HepG2 (cell line): ENCODE measurements around the gene SIRT7. TPM values are rescaled to one million over a fixed set of nuclear protein-coding genes. Genes with fewer than 3 reads are reported as not detected.
A peak's percentile ranks its signal among the peaks of the same experiment; 100 is the strongest.

Experiments
- ATAC-seq: fragments of 200-7000 bp; cut with Tn5 transposase; 3 replicates; pipeline ENCODE4 v1.9.1; 2020; ENCODE audit warnings: mild to moderate bottlenecking, moderate library complexity
- BruUV-seq: library from RNA; stranded (reverse); fragments of 400-500 nt; replicated peaks from 2 replicates; lab custom pipeline; 2021; lab: Mats Ljungman, UMichigan
- CTCF ChIA-PET: fragments of 300-600 bp; formaldehyde crosslinking; extraction: SDS; loops from one replicate; lab custom pipeline; 2021; ENCODE audit warnings: low total read pairs, inconsistent platforms, low intra/inter-chr PET ratio; lab: Yijun Ruan, JAX
- POLR2A ChIA-PET: fragments of 350-600 bp; sonication (Branson Sonifier 250); formaldehyde crosslinking; loops from one replicate; lab custom pipeline; 2020; ENCODE audit warnings: antibody characterized with exemption, inconsistent platforms; lab: Yijun Ruan, JAX
- DNase-seq: peaks from one replicate; pipeline ENCODE4 v3.0.0-alpha.2; 2015; ENCODE audit warnings: low spot score
- FAIRE-seq: peaks from 3 replicates; lab custom pipeline; 2011; peaks lifted over from hg19 to GRCh38; lab: Jason Lieb, UNC
- H2AFZ ChIP-seq: one replicate; pipeline ENCODE4 v1.6.1; 2011; ENCODE audit warnings: low read length, inconsistent platforms
- H3K27ac ChIP-seq: fragments of 300-600 bp; 3 replicates; pipeline ENCODE4 v1.8.0; 2011; ENCODE audit warnings: mixed run types, mild to moderate bottlenecking, mixed read lengths, low read length, inconsistent platforms; ENCODE audit not compliant: insufficient read depth; ENCODE audit errors: extremely low read length
- H3K27me3 ChIP-seq, 2 experiments: fragments of 200-600 bp in 1 of 2; 2 replicates in 1 of 2; 3 replicates in 1 of 2; pipeline versions ENCODE4 v1.6.0 to v1.8.0; 2011; ENCODE audit warnings: low read length in 2 of 2, mild to moderate bottlenecking in 2 of 2, moderate library complexity in 2 of 2, inconsistent platforms in 1 of 2; ENCODE audit not compliant: insufficient read depth in 2 of 2, control insufficient read depth in 1 of 2
- H3K36me3 ChIP-seq, 2 experiments: fragments of 200-600 bp in 1 of 2; replicated peaks in 1 of 2; 2 replicates in 1 of 2; 3 replicates in 1 of 2; pipeline versions ENCODE4 v1.5.1 to v1.8.0; 2011; ENCODE audit warnings: low read length in 2 of 2, inconsistent platforms in 1 of 2; ENCODE audit not compliant: insufficient read depth in 2 of 2, control insufficient read depth in 1 of 2
- H3K4me1 ChIP-seq: 2 replicates; pipeline ENCODE4 v1.5.1; 2012; ENCODE audit warnings: low read length, inconsistent platforms; ENCODE audit not compliant: insufficient read depth
- H3K4me2 ChIP-seq: 2 replicates; pipeline ENCODE4 v1.6.0; 2011; ENCODE audit warnings: low read depth, low read length, inconsistent platforms
- H3K4me3 ChIP-seq, 3 experiments: fragments of 200-600 bp in 1 of 3; sonication (generic), shearing (Covaris generic) in 1 of 3; replicated peaks in 1 of 3; 2 replicates each; pipeline ENCODE4 v1.5.1; 2011 to 2016; ENCODE audit warnings: low read length in 3 of 3, inconsistent platforms in 2 of 3, low read depth in 2 of 3, mild to moderate bottlenecking in 2 of 3, control low read depth in 1 of 3, mixed read lengths in 1 of 3; ENCODE audit not compliant: insufficient read depth in 1 of 3
- H3K79me2 ChIP-seq: one replicate; pipeline ENCODE4 v1.6.1; 2011; ENCODE audit warnings: low read length, inconsistent platforms; ENCODE audit not compliant: insufficient read depth
- H3K9ac ChIP-seq: 2 replicates; pipeline ENCODE4 v1.6.0; 2011; ENCODE audit warnings: mild to moderate bottlenecking, low read depth, low read length, inconsistent platforms; ENCODE audit not compliant: insufficient read depth
- H3K9me3 ChIP-seq: 2 replicates; pipeline ENCODE4 v1.5.1; 2012; ENCODE audit warnings: mild to moderate bottlenecking, low read length
- H4K20me1 ChIP-seq: 2 replicates; pipeline ENCODE4 v1.6.0; 2011; ENCODE audit warnings: inconsistent platforms, mild to moderate bottlenecking, low read length, moderate library complexity; ENCODE audit not compliant: insufficient read depth
- BHLHE40 ChIP-seq: IDR thresholded peaks from 2 replicates; pipeline ENCODE4 v1.6.1; 2011; ENCODE audit warnings: low read length, improper control_type of control experiment
- MAX ChIP-seq: IDR thresholded peaks from 2 replicates; pipeline ENCODE4 v1.6.1; 2012; ENCODE audit warnings: inconsistent platforms
- NRL ChIP-seq: sonication (generic); formaldehyde crosslinking; IDR thresholded peaks from 2 replicates; pipeline ENCODE4 v1.5.0; 2020; ENCODE audit warnings: missing genetic modification reagents, mild to moderate bottlenecking, moderate library complexity, borderline replicate concordance
- SMARCE1 ChIP-seq: fragments of 450-650 bp; IDR thresholded peaks from 2 replicates; pipeline ENCODE4 v1.6.1; 2017; ENCODE audit warnings: borderline replicate concordance
- SMYD3 ChIP-seq: sonication (generic); formaldehyde crosslinking; IDR thresholded peaks from 2 replicates; pipeline ENCODE4 v1.8.1; 2023; ENCODE audit warnings: mild to moderate bottlenecking, missing genetic modification reagents
- SOX6 ChIP-seq, 2 experiments: fragments of 450-650 bp in 1 of 2; sonication (generic) in 1 of 2; formaldehyde crosslinking in 1 of 2; IDR thresholded peaks; 2 replicates each; pipeline versions ENCODE4 v1.4.0 to v1.6.1; 2017 to 2020; ENCODE audit warnings: antibody characterized with exemption in 1 of 2, mild to moderate bottlenecking in 1 of 2, missing genetic modification reagents in 1 of 2
- ZNF687 ChIP-seq: sonication (generic); formaldehyde crosslinking; IDR thresholded peaks from 2 replicates; pipeline ENCODE4 v1.5.1; 2020; ENCODE audit warnings: mild to moderate bottlenecking, missing genetic modification reagents, moderate library complexity
- ZNF841 ChIP-seq: sonication (generic); formaldehyde crosslinking; IDR thresholded peaks from 2 replicates; pipeline ENCODE4 v1.8.1; 2023; ENCODE audit warnings: missing genetic modification reagents, borderline replicate concordance
- ZSCAN21 ChIP-seq: sonication (generic); formaldehyde crosslinking; IDR thresholded peaks from 2 replicates; pipeline ENCODE4 v1.8.0; 2022; ENCODE audit warnings: mild to moderate bottlenecking, missing genetic modification reagents, moderate library complexity, borderline replicate concordance
- WGBS: methylation state at CpG from one replicate; pipeline ENCODE4 v1.1.6; 2017; ENCODE audit warnings: low lambda C conversion rate; 5-methylcytosine and 5-hydroxymethylcytosine counted together
- in situ Hi-C: cut with HindIII; loops from 2 replicates; pipeline ENCODE4 v1.10.0; 2017; ENCODE audit warnings: low pct_unique_long_range_greater_than_20kb; ENCODE audit not compliant: extremely low pct_ligation_motif_present
- intact Hi-C: fragments of 100-400 bp; cut with micrococcal nuclease; formaldehyde crosslinking; loops from one replicate; pipeline ENCODE4 v1.10.0; 2022; ENCODE audit not compliant: unreplicated experiment
- polyA plus RNA-seq, 8 experiments: library from polyadenylated mRNA; depleted of rRNA in 3 of 8; stranded (reverse) in 7 of 8; unstranded in 1 of 8; fragments of >200 nt; fragmentation: Illumina TruSeq in 4 of 8; extraction: Trizol in 4 of 8; gene quantifications; 2 replicates each; pipeline versions ENCODE4 v1.2.1 to v1.2.3, GENCODE V29; 2011 to 2016; ENCODE audit warnings: low read depth in 4 of 8, missing spikeins in 1 of 8, mixed read lengths in 1 of 8; ENCODE audit not compliant: insufficient read depth in 1 of 8
- total RNA-seq, 5 experiments: library from RNA; depleted of rRNA; stranded (reverse); fragments of >200 nt; fragmentation: Illumina TruSeq; extraction: Trizol; gene quantifications; 2 replicates each; pipeline ENCODE4 v1.2.3, GENCODE V29; 2016; ENCODE audit warnings: low read depth in 1 of 5
- TF ChIP-seq, protein P1 (sequence below): sonication (generic); formaldehyde crosslinking; IDR thresholded peaks from 2 replicates; pipeline ENCODE4 v1.4.0; 2020; ENCODE audit warnings: missing genetic modification reagents, borderline replicate concordance

The SIRT7 gene
- total and polyA plus RNA-seq, 2 of the 13 experiments (the other 11 are each of a cell fraction or from before 2014, with no cell fraction given), result 8.3 to 24.8 TPM

DNA sequence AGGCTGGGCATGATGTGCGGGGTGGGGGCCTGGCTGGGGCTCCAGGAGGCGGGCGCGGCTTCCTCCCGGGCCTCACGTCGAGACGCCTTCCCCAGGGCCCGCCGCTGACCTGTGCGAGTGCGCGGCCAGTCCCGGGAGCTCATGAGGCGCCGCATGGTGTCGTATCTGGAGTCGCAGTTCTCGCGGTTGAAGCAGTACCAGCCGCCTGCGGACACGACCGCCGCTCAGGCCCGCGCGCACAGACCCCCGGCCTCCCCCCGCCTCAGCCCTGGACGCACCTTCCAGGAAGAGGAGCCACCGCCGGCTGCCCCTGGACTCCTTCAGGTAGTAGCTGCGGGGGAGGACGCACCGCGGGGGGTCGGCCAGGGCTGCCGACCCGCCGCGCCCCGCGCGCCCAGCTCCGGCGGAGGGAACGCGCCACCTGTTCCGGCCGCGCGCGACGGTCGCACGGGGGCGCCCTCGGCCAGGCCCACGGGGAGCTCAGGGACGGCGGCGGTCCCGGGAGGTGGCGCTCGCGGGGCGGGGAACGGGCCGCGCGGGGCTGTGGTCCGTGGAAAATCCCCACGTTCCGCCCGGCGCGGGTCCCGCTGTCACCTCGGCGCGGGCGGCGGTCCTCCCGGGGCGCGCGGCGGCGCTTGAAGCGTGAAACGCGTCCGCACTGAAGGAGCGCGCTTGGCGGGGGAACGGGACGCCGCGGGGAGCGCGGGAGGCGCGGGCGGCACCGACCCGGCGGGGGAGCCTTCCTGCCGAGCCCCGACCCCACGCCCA, 41.6 kb upstream of the SIRT7 start (continued):
- peak; percentile 60; the same call in 1 of the 2 replicates for TF ChIP-seq ZNF841 (CRISPR knock-in tag)
- TF ChIP-seq, protein P1, sequence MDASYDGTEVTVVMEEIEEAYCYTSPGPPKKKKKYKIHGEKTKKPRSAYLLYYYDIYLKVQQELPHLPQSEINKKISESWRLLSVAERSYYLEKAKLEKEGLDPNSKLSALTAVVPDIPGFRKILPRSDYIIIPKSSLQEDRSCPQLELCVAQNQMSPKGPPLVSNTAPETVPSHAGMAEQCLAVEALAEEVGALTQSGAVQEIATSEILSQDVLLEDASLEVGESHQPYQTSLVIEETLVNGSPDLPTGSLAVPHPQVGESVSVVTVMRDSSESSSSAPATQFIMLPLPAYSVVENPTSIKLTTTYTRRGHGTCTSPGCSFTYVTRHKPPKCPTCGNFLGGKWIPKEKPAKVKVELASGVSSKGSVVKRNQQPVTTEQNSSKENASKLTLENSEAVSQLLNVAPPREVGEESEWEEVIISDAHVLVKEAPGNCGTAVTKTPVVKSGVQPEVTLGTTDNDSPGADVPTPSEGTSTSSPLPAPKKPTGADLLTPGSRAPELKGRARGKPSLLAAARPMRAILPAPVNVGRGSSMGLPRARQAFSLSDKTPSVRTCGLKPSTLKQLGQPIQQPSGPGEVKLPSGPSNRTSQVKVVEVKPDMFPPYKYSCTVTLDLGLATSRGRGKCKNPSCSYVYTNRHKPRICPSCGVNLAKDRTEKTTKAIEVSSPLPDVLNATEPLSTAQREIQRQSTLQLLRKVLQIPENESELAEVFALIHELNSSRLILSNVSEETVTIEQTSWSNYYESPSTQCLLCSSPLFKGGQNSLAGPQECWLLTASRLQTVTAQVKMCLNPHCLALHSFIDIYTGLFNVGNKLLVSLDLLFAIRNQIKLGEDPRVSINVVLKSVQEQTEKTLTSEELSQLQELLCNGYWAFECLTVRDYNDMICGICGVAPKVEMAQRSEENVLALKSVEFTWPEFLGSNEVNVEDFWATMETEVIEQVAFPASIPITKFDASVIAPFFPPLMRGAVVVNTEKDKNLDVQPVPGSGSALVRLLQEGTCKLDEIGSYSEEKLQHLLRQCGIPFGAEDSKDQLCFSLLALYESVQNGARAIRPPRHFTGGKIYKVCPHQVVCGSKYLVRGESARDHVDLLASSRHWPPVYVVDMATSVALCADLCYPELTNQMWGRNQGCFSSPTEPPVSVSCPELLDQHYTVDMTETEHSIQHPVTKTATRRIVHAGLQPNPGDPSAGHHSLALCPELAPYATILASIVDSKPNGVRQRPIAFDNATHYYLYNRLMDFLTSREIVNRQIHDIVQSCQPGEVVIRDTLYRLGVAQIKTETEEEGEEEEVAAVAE (CRISPR knock-in tag), result no peak
- peak; percentile 33; the same call in 1 of the 2 replicates for TF ChIP-seq BHLHE40
- peak; percentile 86 for TF ChIP-seq ZSCAN21 (CRISPR knock-in tag)

GRCh38 chr17:81958633-81959342, 40.8 kb upstream of the SIRT7 start:
- intact Hi-C loops, result loop anchor here (1.0 kb wide), 1 partner anchor 63 kb away; no protein-coding TSS in a partner anchor
- no peak for ATAC-seq
- WGBS, result 13% methylated on average over 9 of the region's 15 CpGs
- TF ChIP-seq MAX, result no peak
- no peak for TF ChIP-seq SOX6 (IDR thresholded peaks at IDR 0.05)
- no peak for TF ChIP-seq SOX6 (CRISPR knock-in tag; IDR thresholded peaks at IDR 0.05)
- TF ChIP-seq SMARCE1, result no peak
- no peak for TF ChIP-seq ZNF687
- TF ChIP-seq NRL (CRISPR knock-in tag), result no peak
- 0 out of 2 replicates have a peak, but pooled peaks have one; percentile 65 for TF ChIP-seq SMYD3 (CRISPR knock-in tag)

More at GRCh38 chr17:81958633-81959342, 40.8 kb upstream of the SIRT7 start:
- Histone ChIP-seq H3K9ac (peak overlapping the region; percentile 99), H3K27ac (peak overlapping the region; percentile 86), H2AFZ (no peak overlapping the region), H3K4me3 (peak overlapping the region; percentile 95 to 97 (median 96)), H3K4me2 (peak overlapping the region; percentile 99), H3K9me3 (no peaks in the 10 kb centered on the region), H3K36me3 (peaks cover 33 to 54% of the 10 kb centered on the region in 2 experiments), H4K20me1 (peaks cover 21% of the 10 kb centered on the region), H3K27me3 (no peaks in the 10 kb centered on the region; a peak in 1 of 5 replicates), H3K4me1 (peaks cover 70% of the 10 kb centered on the region), H3K79me2 (peaks cover 61% of the 10 kb centered on the region)
- in situ Hi-C loops, result loop anchor here (5.0 kb wide), 2 partner anchors 39 to 64 kb away; partner anchors contain the start of genes CENPX and LRRC45
- CTCF ChIA-PET, result interaction anchor here (1.3 to 4.7 kb wide), 9 partner anchors 19 to 79 kb away, joined by 4 to 181 read pairs (median 25); partner anchors contain the start of genes ASPSCR1, CENPX, DCXR and LRRC45
- POLR2A ChIA-PET, result interaction anchor here (0.6 to 9.7 kb wide), 14 partner anchors 9 to 79 kb away, joined by 3 to 406 read pairs (median 17); partner anchors contain the start of genes ASPSCR1, CENPX, DCXR and LRRC45
- FAIRE-seq (no peak), DNase-seq (no peak)
- no TSS peak for BruUV-seq
